ENCODE results near the gene ARMH2.

GRCh38 chr6:24759718-24760117 is 39.0 kb downstream of the ARMH2 start:
- TF ChIP-seq, protein P1, sequence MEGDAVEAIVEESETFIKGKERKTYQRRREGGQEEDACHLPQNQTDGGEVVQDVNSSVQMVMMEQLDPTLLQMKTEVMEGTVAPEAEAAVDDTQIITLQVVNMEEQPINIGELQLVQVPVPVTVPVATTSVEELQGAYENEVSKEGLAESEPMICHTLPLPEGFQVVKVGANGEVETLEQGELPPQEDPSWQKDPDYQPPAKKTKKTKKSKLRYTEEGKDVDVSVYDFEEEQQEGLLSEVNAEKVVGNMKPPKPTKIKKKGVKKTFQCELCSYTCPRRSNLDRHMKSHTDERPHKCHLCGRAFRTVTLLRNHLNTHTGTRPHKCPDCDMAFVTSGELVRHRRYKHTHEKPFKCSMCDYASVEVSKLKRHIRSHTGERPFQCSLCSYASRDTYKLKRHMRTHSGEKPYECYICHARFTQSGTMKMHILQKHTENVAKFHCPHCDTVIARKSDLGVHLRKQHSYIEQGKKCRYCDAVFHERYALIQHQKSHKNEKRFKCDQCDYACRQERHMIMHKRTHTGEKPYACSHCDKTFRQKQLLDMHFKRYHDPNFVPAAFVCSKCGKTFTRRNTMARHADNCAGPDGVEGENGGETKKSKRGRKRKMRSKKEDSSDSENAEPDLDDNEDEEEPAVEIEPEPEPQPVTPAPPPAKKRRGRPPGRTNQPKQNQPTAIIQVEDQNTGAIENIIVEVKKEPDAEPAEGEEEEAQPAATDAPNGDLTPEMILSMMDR (IDR thresholded peaks at IDR 0.05; ENCODE audit: insufficient read depth, low read depth, low read length) = no peak
- no peak for TF ChIP-seq EZH2 (IDR thresholded peaks at IDR 0.05; ENCODE audit: insufficient read depth, low read length)
